HG02943 (cell line): Measurements from ENCODE around the gene MORN1.
A peak's percentile ranks its signal among the peaks of the same experiment; 100 is the strongest.
"Not testable (repeated sequence)": the region's sequence is repeated elsewhere in the genome, so short reads cannot be mapped to it uniquely, and the experiment has no call there.

Source experiments
- ATAC-seq: cut with Tn5 transposase; IDR thresholded peaks from one replicate; pipeline ENCODE4 v1.9.1; 2021; ENCODE audit warnings: mild to moderate bottlenecking, low read depth, moderate library complexity; ENCODE audit not compliant: unreplicated experiment

The MORN1 gene

DNA sequence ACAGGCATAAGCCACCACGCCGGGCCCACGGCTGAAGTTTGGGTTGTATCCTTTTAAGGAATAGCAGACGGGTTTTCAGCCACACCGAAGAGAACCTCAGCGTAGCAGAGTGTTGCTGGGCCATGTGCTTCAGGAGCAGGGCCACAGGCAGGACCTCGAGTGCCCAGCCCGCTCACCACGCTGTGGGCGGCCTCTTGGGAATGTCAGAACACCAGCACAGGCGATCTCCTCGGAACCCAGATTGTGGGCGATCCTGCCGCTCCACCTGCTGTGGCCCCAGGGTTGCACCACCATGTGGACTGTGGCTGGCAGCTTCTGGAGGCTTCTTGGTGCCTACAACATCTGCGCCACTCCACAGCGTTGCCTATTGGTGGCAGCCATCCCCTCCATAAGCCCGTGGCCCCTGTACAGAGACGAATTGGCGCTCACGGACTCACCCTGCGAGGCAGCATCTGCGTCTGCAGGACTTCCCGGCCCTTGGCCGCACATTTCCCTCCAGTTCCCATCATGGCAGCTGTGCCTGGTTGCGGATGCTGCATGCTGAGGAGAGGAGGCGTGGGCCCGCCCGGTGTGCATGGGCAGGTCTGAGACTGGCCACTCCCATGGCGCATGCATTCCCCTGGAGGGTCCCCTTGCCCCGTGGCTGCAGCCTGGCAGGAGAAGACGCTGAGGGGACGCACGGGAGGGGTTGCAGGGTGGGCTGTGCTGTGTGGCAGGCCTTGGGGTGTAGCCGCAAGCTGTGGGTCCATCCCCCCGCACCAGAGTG, 93.9 kb downstream of the MORN1 start:
- no peak for ATAC-seq

DNA sequence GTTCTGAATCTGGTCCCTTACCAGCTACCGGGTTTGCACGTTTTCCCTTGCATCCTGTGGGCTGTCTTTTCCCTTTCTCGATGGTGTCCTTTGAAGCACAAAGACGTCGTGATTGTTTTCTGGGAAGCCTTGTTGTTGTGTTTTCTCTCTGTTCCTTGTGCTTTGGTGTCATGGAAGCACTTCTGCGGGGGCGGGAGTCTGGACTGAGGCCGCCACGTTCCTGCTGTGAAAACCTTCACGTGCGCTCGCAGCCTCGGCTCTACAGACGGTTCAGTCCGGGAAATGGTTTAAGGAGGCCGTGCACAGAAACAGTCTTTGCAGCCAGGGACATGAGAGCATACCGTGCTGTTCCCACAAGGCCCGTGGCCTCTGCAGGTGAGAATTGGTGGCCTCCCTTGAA, 94.7 kb downstream of the MORN1 start:
- ATAC-seq, result no peak

DNA sequence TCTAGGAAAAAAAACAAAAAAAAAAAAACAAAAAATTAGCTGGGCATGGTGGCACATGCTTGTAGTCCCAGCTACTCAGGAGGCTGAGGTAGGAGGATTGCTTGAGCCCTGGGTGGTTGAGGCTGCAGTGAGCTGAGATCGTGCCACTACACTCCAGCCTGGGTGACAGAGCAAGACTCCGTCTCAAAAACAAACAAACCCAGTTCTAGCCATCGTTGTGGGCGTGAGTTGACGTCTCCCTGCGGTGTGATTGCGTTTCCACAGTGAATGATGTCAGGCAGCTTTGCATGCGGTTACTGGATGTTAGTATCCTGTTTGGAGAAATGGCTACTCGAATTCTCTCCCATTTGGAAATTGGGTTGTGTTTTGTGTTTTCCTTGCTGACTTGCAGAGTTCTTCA, 95.1 kb downstream of the MORN1 start:
- not testable (repeated sequence) for ATAC-seq

DNA sequence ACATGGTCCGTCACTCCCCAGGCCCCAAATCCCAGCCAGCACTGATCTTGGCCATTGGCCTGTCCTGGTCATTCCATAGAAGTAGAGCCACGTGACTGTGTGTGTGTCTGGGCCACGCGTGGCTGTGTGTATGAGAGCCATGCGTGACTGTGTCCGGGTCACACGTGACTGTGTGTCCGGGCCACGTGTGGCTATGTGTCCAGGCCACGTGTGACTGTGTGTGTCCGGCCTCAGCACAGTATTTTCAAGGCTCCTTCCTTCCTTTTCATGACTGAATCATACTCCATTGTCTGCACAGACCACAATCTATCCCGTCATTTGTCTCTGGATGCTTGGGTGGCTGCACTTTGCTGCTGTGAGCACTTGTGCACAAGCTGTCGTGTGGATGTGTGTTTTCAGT, 95.8 kb downstream of the MORN1 start:
- ATAC-seq, result no peak

DNA sequence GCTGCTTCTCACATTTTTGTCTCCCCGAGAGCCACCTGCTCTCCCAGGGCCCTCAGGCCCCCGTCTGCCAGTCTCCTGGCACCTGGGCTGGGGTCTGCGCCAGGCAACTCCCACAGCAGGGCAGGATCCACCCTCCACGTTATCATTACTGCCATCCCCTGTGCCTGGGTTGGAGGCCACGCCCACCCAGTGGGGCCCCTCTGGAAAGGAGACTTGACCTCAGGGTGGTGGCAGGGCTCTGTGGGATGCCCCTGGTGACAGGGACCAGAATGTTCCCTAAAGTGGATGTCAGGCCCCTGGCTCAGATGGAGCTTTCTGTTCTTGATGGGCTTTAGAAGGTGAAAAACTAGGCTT, 96.7 kb downstream of the MORN1 start:
- ATAC-seq, result no peak

DNA sequence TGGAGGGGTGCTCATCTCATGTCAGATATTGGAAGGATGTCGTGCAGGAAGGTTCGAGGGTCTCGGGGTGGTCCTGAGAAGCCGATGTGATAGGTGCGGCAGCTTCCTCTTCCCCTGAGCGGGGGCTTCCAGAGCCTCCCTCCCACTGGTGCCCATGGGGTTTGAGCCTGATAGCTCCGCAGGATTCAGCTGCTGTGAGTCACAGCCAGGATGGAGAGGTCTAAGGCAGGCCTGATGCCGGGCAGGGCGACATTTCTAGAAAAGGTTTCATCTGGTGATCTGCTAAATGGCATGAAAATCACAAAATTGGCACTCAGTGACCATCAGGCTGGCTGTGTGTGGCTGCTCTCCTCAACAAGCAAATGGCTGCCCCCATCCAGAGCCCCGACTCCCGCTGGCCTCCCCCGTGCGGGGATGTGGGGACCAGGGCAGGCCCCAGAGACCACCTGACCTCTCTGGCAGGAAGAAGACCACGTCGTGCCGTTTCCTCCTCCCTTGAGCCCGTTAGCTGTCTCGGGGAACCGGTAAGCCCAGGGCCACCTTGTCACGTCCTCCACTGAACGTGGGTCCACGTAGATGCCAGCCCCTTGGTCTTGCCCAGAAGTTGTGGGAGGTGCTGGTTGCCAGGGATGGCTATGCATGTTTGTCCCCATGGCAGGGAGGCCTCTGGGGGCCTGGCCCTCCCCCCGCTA, 97.2 kb downstream of the MORN1 start:
- ATAC-seq, result no peak

DNA sequence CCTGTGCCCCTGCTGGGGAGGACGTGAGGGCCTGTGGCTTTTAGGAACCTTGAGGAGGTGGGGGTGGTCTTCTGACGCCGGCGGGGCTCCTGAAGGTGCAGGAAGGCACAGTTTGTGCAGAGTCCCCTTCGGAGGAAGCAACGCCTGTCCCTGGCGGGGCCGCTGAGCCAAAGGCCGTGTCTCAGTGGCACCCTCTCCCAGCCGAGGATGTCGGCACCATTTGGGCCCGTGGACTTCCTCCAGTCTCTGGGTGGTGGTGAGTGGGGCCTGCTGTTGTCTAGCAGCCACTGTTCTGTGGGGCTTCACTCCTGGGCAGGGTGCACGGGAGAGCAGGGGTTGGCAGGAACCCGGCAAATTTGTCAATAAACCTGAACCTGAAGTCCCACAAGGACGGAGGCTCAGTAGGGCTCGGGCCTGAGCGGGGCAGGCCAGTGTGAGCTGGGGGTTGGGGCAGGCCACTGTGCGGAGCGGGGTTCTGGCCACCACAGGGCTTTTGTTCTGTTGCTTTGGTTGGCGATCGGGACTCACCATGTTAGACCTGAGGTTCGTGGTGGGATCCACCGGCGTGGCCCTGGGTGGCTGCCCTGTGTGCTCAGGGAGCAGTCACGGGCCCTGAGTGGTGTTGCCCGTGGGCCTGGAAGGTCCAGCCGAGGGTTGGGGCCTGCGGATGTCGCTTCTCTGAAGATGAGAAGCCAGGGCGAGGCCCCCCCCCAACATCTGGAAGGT, 98.5 kb downstream of the MORN1 start:
- no peak for ATAC-seq

DNA sequence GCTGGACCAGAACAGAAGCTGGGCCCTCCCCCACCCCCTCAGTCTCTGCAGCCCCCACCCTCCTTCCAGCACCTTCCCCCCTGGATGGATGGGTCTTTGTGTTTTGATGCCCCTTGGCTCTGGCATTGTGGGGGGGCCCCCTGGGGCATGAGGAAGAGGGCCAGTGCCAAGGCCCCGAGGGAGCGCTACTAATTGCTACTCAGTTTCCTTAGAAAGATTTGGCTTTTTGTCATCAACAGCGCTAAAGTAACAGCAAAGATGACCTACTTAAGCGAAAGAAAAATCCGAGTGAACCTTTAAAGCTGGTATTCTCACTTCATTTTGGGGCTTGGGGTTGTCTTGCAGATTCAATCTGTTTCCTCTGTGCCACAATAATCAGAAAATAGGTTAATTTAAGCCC, 99.8 kb downstream of the MORN1 start:
- no peak for ATAC-seq

DNA sequence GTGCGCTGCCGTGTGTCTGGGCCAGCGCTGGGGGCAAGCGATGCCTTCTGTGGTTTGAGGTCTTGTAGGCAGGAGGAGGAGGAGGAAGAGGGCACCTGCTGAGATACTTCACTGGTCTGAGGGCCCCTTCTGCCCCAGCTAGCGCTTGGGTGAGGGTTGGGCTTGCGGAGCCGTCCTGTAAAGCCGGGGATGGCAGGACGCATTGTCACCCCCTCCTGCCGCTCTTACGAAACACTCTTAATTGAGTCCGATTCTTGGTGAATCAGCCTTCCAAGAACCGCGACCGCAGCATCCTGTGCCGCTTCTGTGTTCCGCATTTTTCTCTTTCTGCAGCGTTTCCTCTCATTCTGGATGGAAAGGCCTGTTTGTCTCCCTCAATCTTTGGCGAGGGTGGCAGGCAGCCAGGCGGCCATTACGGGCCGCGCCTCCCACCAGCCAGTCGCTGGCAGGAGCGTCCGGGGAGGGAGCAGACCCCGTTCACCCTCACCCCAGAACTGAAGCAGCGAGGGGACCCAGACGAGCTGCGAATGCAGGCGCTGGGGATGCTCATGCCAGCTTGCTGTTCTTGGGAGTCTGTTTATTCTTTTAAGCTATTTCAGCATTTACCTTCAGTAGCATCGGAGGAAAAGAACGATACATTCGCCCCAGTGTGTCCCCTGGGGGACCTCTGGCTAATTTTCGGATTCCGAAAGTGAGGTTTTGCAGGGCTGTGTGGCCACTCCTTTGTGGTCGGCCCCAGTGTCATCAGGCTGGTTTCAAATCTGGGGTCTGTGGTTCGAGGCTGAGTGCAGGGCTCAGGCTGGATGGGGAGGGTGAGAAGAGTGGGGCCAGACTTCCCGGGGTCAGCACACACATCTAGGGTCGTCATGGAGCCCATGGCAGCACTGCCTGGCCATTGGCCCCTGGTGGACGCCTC, 100.5 kb downstream of the MORN1 start:
- peak; percentile 69 for ATAC-seq

DNA sequence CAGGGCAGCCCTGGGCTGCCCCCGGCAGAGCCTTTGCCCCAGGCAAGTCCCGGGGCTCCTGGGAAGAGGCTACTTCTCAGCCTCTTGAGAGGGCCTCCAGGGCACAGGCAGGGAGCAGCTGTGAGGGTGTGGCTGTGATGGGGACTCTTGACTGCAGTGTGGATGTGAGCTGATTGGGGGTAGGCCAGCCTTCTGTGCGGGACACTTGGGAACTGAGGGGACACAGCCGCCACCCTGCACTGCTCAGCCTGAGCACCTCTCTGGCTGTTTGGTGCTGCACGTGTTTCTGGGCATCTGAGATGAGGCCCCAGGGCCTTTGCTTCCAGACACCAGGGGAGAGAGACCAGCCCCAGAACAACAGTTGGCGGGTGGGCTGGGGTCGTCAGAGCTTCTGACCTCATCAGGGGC, 101.2 kb downstream of the MORN1 start:
- peak; percentile 40 for ATAC-seq

DNA sequence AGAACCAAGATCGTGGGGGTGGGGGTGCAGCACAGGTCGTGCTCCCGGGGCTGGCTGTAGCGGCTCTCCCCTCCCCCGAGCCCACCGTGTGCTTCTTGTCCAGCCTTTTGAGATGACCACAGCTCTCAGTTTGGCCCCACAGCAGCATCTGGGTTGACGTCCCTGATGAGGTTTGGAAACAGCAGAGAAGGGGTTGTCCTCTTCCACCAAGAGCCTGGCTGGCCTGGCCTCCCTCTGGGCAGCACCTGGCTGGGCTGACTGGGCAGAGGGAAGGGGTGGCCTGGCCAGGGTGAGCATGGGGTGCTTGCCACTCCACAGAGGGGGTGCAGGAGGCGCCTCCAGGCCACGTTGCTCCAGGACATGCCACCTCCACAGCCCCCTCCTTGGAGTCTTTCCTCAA, 101.7 kb downstream of the MORN1 start:
- no peak for ATAC-seq

DNA sequence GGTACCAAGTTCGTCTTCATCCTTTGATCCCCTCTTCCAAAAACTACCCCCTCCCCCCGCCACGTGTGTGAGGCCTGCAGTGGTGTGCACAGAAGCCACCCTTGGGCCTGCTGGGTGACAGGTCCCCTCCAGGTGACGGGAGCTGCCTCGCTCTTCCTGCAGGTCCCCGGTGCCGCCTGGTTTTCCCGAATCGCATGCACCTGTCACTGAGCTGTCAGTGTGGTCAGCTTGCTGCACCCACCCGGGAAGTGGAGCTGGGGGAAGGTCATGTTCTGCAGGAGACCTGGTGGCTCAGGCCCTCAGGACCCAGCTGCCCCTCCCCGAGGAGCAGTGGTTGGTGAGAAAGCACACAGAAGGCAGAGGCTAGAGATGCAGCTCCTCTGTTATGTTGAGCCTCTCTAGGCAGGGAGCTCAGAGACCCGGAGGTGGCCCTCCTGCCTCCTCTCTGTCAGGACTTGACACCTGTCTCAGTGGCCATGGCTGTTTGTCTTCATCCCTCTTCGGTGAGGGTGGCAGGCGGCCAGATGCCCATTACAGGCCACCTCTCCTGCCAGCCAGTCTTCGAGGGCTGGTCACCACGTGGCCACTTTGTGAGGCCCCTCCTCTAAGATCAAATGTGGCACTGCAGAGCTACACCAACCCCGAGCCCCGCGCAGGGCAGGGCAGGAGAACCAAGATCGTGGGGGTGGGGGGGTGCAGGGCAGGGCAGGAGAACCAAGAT, 102.4 kb downstream of the MORN1 start:
- no peak for ATAC-seq

DNA sequence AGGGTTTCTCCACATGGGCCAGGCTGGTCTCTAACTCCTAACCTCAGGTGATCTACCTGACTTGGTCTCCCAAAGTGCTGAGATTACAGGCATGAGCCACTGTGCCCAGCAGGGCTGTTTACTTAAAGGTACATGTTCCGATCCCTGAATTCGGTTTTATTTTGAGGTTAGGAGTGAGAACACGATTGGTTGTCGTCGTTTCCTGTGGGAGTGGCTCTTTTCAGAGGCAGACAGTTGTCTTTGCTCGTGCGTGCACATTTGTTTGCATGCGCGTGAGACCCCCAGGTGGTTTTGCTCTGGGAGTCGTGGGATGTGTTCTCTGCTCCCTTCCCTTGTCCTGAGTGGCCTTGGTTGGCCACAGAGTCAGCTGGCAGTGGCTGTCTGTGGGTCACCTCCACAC, 103.0 kb downstream of the MORN1 start:
- no peak for ATAC-seq

DNA sequence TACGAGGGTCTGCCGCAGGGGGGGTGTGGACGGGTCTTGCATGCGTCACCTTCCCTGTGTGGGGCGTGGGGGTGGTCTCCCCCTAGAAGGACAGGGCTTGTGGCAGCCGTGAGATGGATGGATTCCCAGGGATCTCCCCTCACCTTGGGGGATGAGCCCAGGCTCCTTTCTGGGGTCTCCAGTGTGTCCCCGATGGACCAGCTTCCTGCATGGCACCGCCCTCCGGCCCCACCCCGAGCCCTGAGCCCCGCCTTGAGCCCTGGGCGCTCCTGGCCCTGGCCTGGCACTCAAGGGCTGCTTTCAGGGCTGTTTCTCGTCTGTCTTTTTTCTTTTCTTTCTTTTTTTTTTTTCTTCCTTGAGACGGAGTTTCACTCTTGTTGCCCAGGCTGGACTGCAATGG, 103.7 kb downstream of the MORN1 start:
- no peak for ATAC-seq

DNA sequence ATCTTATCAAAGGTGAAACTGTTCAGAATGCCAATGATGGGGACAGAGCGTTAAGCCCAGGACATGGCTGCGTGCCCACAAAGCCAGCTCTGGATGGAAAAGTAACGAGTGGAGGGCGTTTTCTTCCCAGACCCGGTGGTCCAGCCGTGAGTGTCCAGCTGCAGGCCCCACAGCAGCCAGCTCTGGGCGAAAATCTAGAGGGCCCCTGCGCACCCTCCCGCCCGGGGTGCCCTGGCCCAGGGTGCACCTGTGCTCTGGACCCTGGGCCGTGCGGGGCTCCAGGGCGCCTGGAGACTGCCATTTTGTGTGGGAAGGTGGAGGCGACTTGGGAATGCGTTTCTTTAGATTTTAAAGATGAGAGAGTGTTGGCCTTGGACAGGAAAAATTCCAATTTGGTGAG, 104.4 kb downstream of the MORN1 start:
- ATAC-seq, result no peak

DNA sequence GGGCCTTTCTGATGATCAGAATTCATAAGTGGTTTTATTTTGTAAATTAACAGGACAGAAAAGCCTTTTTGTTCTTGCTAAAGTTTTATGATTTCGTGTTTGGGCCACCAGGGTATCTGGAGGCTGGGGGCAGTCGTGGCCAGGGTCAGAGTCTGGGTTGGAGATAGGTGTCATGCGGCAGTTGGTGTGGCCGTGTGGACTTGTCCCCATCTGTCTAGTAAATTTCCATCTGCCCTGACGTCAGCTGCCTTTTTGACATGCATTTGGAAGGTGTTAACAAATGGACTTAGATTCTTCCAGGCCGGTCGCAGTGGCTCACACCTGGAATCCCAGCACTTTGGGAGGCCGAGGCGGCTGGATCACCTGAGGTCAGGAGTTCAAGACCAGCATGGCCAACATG, 106.4 kb downstream of the MORN1 start:
- ATAC-seq, result no peak

DNA sequence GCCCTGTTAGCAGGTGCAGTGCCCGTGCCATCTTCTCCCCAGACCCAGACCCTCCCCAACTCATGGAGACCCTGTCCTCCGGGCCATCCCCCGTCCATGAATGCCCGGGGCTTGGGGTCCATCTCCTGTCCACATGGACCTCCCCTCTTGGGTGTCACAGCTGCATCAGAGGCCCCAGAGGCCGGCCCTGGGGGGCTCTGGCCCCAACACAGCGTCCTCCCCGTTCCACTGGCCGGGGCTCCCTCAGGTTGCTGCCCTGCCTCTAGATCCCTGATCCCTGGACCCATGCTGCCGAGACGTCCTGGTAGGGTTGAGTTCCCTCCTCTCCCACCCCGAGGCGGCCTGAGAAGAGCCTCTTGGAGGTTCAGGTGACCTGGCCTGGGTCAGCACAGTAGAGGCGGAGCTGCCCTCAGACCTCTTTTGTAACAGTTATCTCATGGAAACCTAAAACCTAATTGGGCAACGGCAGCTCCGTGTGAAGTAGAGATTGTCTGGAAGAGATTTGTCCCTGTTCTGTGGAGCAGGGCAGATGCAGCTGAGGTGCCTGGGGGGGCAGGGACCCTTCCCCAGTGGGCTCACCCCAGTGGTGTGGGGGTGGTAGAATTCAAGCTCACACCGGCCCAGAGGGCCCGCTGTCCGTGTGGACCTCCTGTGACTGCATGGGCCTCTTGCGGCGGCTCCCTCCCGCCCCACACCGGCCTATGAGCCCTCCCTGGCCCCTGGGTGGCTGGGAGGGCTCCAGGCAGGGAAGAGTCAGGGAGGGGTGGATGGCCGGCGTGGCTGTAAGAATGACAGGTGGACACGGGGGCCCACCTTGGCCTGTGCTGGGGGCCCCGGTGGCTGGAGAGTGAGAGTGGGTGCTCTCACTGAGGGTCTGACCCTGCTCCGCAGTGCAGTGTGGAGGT, 107.1 kb downstream of the MORN1 start:
- no peak for ATAC-seq

DNA sequence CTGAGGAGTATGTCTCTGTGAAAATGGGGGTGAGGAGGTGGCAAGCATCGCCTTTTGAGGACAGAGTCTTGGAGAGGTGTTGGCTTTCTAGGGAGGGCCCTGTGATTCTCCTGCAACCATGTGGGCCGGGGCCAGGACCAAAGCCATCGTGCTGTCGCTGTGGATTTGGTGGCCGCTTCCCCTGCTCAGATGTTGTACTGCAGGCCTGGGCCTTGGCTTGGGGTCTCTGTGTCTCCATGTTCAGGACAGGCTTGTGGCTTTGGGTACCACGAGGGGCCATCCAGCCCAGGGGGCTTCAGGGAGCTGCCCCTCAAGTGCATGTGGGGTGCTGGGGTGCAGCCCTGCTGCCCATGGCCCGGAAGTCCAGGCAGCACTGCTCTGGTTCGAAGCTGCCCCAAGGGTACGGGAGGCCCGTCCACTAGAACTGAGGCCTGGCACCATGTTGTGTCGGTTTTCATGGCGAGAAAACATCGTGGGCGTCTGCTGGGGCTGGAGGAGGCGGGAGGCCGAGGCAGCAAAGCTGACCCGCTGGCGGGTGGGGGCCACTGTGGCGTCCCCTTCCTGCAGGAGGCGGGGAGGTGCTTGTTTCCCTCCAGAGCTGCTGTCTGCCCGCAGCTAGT, 107.9 kb downstream of the MORN1 start:
- ATAC-seq, result no peak
